Muscle layer of colon (tissue), 2 donors: ENCODE data around the gene CAPN10.

ENCODE experiments used
- H3K27ac ChIP-seq: one replicate; pipeline ENCODE4 v1.7.0; 2013; ENCODE audit warnings: low read depth, mild to moderate bottlenecking, low read length, moderate library complexity
- H3K27me3 ChIP-seq, 2 donors: one replicate each; pipeline ENCODE4 v1.7.0; 2013; ENCODE audit warnings: low read length in 2 of 2, mild to moderate bottlenecking in 2 of 2; ENCODE audit not compliant: insufficient read depth in 2 of 2, control insufficient read depth in 1 of 2
- H3K36me3 ChIP-seq: one replicate; pipeline ENCODE4 v1.7.0; 2013; ENCODE audit warnings: mild to moderate bottlenecking, low read length; ENCODE audit not compliant: insufficient read depth
- H3K4me1 ChIP-seq: one replicate; pipeline ENCODE4 v1.7.0; 2013; ENCODE audit warnings: mild to moderate bottlenecking, low read length; ENCODE audit not compliant: insufficient read depth
- H3K4me3 ChIP-seq, 2 donors: one replicate each; pipeline ENCODE4 v1.7.0; 2013; ENCODE audit warnings: low read length in 2 of 2, low read depth in 1 of 2, mild to moderate bottlenecking in 1 of 2, moderate library complexity in 1 of 2
- H3K9ac ChIP-seq: one replicate; pipeline ENCODE4 v1.7.0; 2013; ENCODE audit warnings: low read length
- H3K9me3 ChIP-seq: one replicate; pipeline ENCODE4 v1.7.0; 2013; ENCODE audit warnings: mild to moderate bottlenecking, low read length
- donor health status: abdominal sarcoma.
- donor health status: Adenocarcinoma of cecum.

Gene CAPN10

DNA sequence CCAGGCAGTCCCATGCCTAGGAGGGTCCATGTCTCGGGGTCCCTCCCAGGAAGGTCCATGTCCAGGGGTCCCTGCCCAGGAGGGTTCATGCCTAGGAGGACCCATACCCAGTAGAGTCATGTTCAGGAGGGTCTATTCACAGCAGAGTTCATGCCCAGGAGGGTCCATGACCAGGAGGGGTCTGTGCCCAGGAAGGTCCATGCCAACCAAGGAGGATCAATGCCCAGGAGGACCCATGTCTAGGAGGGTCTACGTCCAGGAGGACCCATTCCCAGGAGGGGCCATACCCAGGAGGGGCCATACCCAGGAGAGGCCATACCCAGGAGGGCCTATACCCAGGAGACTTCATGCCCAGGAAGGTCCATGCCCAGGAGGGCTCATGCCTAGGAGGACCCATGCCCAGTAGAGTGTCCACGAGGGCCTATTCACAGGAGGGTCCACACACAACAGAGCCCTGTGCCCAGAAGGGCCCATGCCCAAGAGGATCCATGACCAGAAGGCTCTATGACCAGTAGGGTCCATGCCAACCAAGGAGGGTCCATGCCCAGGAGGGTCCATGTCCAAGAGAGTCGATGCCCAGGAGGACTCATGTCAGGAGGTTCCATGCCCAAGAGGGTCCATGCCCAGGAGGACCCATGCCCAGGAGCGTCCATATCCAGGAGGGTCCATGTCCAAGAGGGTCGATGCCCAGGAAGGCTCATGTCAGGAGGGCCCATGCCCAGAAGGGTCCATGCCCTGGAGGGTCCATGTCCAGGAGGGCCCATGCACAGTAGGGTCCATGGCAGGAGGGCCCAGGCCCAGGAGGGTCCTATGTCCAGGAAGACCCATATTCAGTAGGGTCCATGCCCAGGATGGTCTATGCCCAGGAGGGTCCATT is 48.8 kb downstream of the CAPN10 start:
- Histone ChIP-seq H3K27me3 (no peaks in the 10 kb centered on the region), H3K36me3 (no peaks in the 10 kb centered on the region), H3K9ac (no peak overlapping the region), H3K27ac (no peak overlapping the region), H3K4me1 (no peaks in the 10 kb centered on the region), H3K9me3 (no peaks in the 10 kb centered on the region), H3K4me3 (no peak overlapping the region)

DNA sequence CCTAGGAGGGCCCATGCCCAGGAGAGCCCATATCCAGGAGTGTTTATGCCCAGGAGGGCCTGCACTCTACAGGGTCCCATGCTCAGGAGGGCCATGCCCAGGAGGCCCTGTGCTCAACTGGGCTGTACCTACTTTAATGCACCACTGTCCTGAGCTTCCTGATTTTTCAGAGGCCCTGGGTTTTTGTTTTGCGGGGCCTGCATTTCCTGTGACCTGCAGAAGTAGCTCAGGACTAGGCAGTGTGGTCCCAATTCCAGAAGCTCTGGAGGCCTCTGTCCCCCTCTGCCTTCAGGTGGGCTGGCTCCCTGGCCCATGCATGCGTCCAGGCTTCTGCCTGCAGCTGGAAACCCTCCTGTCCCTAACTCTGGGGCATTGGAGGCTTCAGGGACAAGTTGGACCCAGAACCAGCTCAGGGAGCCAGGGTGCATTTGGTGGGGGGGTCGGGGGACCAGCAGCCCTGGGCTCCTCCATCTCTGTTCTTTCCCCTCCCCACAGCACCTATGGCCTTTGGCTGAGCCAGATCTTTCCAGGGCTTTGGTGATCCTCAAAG is 49.5 kb downstream of the CAPN10 start:
- Histone ChIP-seq H3K4me3 (no peak overlapping the region), H3K9ac (no peak overlapping the region), H3K36me3 (no peaks in the 10 kb centered on the region), H3K4me1 (no peaks in the 10 kb centered on the region), H3K9me3 (no peaks in the 10 kb centered on the region), H3K27ac (no peak overlapping the region), H3K27me3 (no peaks in the 10 kb centered on the region)

DNA sequence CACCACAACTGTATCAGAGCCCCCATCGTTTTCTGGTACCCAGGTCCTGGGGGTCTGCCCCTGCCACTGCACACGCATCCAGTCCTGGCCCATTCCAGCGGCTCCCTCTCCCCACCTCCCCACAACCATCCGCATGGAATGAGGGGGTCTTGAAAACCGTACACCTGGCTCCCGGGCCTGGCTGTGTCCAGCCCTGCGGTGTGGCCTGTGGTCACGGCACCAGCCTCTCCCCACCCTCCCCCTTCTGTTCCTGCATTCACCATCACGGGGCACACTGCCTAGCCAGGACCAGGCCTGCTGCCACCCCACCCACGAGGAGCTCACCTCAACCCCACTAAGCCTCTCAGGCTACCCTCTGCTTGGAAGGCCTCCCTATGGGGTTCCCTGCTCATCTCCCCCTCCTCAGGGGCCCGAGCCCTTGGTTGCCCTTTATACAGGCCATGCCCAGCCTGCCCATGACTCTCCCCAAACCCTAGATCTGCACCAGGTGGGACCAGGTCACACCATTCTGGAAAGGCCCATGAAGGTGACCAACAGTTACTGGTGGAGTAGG is 50.1 kb downstream of the CAPN10 start:
- Histone ChIP-seq H3K9me3 (no peaks in the 10 kb centered on the region), H3K27ac (no peak overlapping the region)

DNA sequence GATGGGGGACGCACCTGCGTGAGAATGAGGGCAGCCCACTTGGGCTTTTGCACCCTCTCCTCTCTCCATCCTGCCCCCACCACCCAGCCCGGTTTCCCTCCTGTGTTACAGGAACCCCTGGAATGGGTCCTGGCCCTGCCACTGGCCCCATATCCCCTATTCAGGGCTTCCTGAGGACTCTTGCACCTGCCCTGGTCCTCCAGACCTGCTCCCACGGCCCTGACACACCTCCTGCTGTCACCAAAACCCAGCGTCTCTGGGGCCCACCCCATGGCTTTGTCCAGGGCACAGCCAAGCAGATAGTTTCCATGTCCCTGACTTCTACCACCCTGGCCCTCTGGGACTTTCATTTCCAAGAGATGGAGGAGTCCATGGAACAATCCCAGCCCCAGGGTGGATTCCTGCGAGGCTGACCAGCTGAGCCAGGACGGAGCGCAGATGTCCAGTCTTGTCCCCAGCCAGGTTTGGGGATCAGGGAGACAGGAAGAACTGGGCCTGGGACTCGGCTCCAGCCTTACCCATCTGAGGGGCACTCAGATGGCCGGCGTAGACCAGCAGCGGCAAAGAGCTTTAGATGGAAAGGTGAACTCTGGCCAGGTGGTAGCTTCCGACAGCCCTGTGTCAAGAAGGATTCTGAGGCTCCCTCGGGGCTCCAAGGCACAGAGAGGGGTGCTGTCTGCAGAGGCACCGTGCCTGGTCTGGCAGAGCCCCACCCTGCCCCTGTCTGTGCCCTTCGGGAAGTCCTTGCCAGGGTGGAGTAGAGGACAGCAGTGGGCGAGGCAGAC is 50.8 kb downstream of the CAPN10 start:
- Histone ChIP-seq H3K4me1 (no peaks in the 10 kb centered on the region), H3K9me3 (no peaks in the 10 kb centered on the region), H3K27me3 (peaks cover 0 to 5% of the 10 kb centered on the region in 2 donors), H3K9ac (no peak overlapping the region), H3K27ac (no peak overlapping the region), H3K36me3 (no peaks in the 10 kb centered on the region), H3K4me3 (no peak overlapping the region)

More for the DNA sequence above, 50.1 kb downstream of the CAPN10 start:
- no peak overlapping the region for H3K9ac ChIP-seq
- no peaks in the 10 kb centered on the region for H3K27me3 ChIP-seq
- no peaks in the 10 kb centered on the region for H3K36me3 ChIP-seq
- no peaks in the 10 kb centered on the region for H3K4me1 ChIP-seq
- no peak overlapping the region for H3K4me3 ChIP-seq

DNA sequence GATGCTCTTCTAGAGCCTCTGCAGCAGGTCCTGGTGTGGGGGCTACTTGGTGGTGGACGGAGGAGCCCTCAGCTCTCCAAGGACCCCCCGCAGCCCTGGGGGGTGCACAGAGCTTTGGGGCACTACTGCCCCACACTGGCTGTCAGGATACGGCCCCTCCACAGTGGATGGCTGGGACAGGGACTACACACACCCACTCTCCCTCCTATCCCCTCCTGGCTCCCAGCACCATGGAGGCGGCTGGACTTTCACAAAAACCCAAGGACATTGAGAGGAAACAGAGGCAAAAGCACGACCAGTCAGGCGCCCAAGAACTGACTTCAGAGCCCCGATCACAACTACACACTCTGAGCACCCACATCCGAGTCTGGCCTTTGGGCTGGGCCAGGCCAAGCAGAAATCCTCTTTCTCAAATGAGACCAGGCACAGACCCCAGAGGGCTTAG is 51.4 kb downstream of the CAPN10 start:
- no peaks in the 10 kb centered on the region for H3K36me3 ChIP-seq
- H3K4me1 ChIP-seq, result no peaks in the 10 kb centered on the region
- H3K27me3 ChIP-seq, result peaks cover 0 to 8% of the 10 kb centered on the region in 2 donors
- H3K9me3 ChIP-seq, result no peaks in the 10 kb centered on the region
- no peak overlapping the region for H3K4me3 ChIP-seq
- no peak overlapping the region for H3K9ac ChIP-seq
- H3K27ac ChIP-seq, result no peak overlapping the region

DNA sequence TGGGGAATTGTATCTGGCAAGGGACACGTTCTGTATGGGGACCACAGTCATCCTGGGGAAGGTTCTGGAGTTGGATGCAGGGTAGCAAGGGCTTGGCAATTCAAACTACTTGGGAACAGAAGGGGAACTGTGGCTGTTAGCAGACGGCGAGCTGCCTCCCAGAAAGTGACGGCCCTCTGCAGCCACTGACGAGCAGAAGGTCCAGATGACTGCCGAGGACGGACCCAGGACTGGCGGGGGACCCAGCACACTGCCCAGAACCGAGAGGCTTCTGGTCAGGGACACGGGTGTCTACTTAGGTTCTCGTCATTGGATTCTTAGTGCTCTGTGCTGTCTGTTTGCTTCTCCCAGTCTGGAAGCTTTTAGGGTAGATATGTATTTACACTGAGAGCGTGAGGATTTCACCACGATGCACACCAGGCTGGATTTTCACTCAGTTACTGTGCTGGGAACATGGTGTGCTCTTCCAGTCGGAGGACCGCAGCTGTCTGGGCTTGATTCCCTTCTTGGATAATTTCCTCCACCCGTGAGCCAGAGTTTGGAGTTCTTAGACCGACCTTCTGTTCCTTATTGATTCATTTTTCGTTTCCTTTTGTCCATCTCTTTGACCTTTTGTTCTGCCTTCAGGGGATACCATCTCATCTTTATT is 52.1 kb downstream of the CAPN10 start:
- Histone ChIP-seq H3K9me3 (no peaks in the 10 kb centered on the region), H3K4me1 (no peaks in the 10 kb centered on the region), H3K36me3 (no peaks in the 10 kb centered on the region), H3K9ac (no peak overlapping the region), H3K4me3 (no peak overlapping the region), H3K27ac (no peak overlapping the region), H3K27me3 (peaks cover 0 to 8% of the 10 kb centered on the region in 2 donors)

DNA sequence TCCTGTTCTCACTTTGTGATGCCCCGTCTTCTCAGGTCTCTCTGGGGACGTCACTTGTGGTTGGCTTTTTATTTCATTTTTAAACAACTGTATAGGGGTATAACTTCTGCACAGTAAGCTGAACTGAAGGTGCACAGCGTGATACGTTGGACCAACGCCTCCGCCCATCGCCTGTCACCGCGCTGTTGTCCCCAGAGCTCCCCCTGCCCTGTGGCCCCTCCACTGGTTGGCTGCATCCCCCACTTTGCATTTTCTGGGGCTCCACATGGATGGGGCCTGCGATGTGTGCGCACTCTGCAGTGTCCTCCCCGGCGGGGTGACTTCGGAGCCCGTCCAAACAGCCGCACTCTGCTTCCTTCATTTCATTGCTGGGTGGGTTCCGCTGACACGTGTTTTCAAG is 53.0 kb downstream of the CAPN10 start:
- H3K4me3 ChIP-seq, result no peak overlapping the region
- H3K27me3 ChIP-seq, result peaks cover 0 to 12% of the 10 kb centered on the region in 2 donors
- H3K9ac ChIP-seq, result no peak overlapping the region
- H3K27ac ChIP-seq, result no peak overlapping the region
- no peaks in the 10 kb centered on the region for H3K9me3 ChIP-seq
- H3K4me1 ChIP-seq, result no peaks in the 10 kb centered on the region
- H3K36me3 ChIP-seq, result no peaks in the 10 kb centered on the region

DNA sequence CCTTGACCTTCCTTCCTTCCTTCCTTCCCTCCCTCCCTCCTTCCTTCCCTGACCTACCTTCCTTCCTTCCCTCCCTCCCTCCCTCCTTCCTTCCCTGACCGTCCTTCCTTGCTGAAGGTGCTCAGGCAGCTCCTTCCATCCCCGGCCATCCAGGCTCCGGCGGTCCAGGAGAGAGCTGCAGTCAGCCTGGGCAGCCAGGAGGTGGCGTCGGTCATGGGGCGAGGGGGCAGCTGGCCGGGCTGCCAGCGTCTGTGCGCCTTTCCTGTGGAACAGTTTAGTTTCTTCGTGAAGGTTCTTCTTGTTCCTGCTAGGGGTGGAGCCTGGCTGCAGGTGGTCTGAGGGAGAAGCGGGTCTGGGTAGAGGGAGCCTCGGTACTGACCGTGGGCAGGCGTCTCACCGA is 54.4 kb downstream of the CAPN10 start:
- H3K27ac ChIP-seq, result no peak overlapping the region
- H3K4me1 ChIP-seq, result no peaks in the 10 kb centered on the region
- H3K9ac ChIP-seq, result no peak overlapping the region
- no peak overlapping the region for H3K4me3 ChIP-seq
- H3K36me3 ChIP-seq, result no peaks in the 10 kb centered on the region
- H3K27me3 ChIP-seq, result peaks cover 0 to 16% of the 10 kb centered on the region in 2 donors
- no peaks in the 10 kb centered on the region for H3K9me3 ChIP-seq

DNA sequence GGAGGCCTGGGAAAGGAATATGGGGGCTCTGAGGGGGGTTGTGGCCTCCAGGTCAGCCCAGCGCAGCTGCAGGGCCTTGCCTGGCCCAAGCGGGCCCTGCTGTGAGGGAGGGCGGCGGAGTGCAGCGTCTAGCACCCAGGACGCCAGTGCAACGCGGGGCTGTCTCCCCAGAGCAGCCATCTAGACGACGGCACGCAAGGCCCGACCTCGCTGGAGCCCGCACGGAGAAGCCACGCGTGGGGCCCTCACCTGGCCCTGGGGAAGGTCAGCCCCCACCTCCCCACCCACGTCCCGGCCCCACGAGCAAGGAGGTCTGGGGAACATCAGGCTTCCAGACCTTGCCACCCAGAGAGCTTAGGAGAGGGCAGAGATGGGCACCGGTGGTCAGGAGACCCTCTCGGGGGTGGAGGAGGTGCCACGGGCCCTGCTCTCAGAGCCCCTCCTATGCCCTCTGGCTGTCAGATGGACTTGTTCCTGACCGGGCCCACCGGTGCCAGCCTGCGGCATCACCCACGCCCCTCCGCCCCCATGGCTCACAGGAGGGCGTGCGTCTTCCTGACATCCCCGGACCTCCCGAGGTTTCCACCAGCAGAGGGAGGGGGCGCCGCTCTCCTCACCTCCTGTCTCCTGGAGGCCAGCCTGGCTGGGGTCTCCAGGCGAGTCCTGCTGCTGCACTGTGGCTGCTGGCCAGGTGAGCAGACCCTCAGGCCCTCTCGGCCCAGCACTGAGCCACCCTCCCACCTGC is 55.7 kb downstream of the CAPN10 start:
- Histone ChIP-seq H3K9me3 (no peaks in the 10 kb centered on the region), H3K27ac (no peak overlapping the region), H3K36me3 (no peaks in the 10 kb centered on the region), H3K4me1 (no peaks in the 10 kb centered on the region), H3K9ac (no peak overlapping the region), H3K4me3 (no peak overlapping the region), H3K27me3 (peaks cover 0 to 27% of the 10 kb centered on the region in 2 donors)

DNA sequence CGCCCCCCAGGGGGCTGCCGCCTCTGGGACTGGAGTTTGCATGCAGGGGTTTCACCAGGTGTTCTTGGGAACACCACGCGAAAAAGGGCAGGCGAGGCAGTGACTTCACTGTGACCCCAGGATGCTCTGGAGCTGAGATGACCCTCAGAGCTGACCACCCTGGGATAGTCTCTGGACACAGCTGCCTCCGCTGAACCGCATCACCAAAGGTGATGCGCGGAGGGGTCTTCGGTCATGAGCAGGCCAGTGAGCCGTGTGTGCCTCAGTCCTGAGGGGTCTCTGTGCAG is 56.2 kb downstream of the CAPN10 start:
- Histone ChIP-seq H3K9me3 (no peaks in the 10 kb centered on the region), H3K4me1 (no peaks in the 10 kb centered on the region), H3K36me3 (no peaks in the 10 kb centered on the region), H3K27ac (no peak overlapping the region), H3K4me3 (no peak overlapping the region), H3K27me3 (peaks cover 0 to 29% of the 10 kb centered on the region in 2 donors), H3K9ac (no peak overlapping the region)
